ENCODE data around the gene TIAL1.
"Not testable (repeated sequence)": the region's sequence is repeated elsewhere in the genome, so short reads cannot be mapped to it uniquely, and the experiment has no call there.

TIAL1 gene

GRCh38 chr10:119528663-119529237, 68.0 kb downstream of the TIAL1 start:
- DNase-seq (ENCODE audit: low read depth): not testable (repeated sequence)

- DNase-seq (ENCODE audit: low read depth): no peak
Observed at GRCh38 chr10:119526621-119527592, 69.9 kb downstream of the TIAL1 start.

- no peak for DNase-seq (ENCODE audit: low read depth)
Observed at GRCh38 chr10:119526149-119526548, 70.6 kb downstream of the TIAL1 start.

- DNase-seq (ENCODE audit: low read depth): no peak
Observed at GRCh38 chr10:119525116-119525515, 71.6 kb downstream of the TIAL1 start.

GRCh38 chr10:119524720-119525070, 72.1 kb downstream of the TIAL1 start:
- DNase-seq (ENCODE audit: low read depth): no peak

- DNase-seq (ENCODE audit: low read depth): no peak
Observed at GRCh38 chr10:119523895-119524719, 72.7 kb downstream of the TIAL1 start.

Data from stimulated activated CD8-positive, alpha-beta memory T cell treated with anti-CD3 and anti-CD28 coated beads, Interleukin-15, amount 100 ng/mL, for 24 hours (primary cell).